IMR-90 (cell line): ENCODE results near the gene NECTIN4.

ENCODE experiments used
- BHLHE40 ChIP-seq: fragments of 150-350 bp; IDR thresholded peaks from 2 replicates; pipeline ENCODE4 v1.6.1; 2016; ENCODE audit warnings: mild to moderate bottlenecking, low read depth, low read length
- CEBPB ChIP-seq: IDR thresholded peaks from 2 replicates; pipeline ENCODE4 v1.6.1; 2012; ENCODE audit warnings: low read depth, low read length, improper control_type of control experiment
- CTCF ChIP-seq: conservative IDR thresholded peaks from 2 replicates; pipeline ENCODE4 v1.5.1; 2012; ENCODE audit warnings: mild to moderate bottlenecking, low read depth, low read length, improper control_type of control experiment
- FOS ChIP-seq: fragments of 150-350 bp; IDR thresholded peaks from 2 replicates; pipeline ENCODE4 v1.6.1; 2016; ENCODE audit warnings: low read depth, low read length
- POLR2A ChIP-seq: IDR thresholded peaks from 2 replicates; pipeline ENCODE4 v1.6.1; 2012; ENCODE audit warnings: mild to moderate bottlenecking, low read depth, low read length
- RAD21 ChIP-seq: IDR thresholded peaks from 2 replicates; pipeline ENCODE4 v1.6.1; 2012; ENCODE audit warnings: low read length, improper control_type of control experiment
- RFX5 ChIP-seq: IDR thresholded peaks from 2 replicates; pipeline ENCODE4 v1.8.0; 2012; ENCODE audit warnings: low read depth, mild to moderate bottlenecking, low read length, moderate library complexity
- SMC3 ChIP-seq: fragments of 150-350 bp; IDR thresholded peaks from 2 replicates; pipeline ENCODE4 v1.6.1; 2016; ENCODE audit warnings: low read depth, mild to moderate bottlenecking, antibody characterized with exemption, low read length, moderate library complexity
- TF ChIP-seq, protein P1 (sequence below): fragments of 150-350 bp; IDR thresholded peaks from 2 replicates; pipeline ENCODE4 v1.6.1; 2017; ENCODE audit warnings: mild to moderate bottlenecking, antibody characterized with exemption, low read length, low read depth
- TF ChIP-seq, protein P2 (sequence below): fragments of 150-350 bp; IDR thresholded peaks from 2 replicates; pipeline ENCODE4 v1.6.1; 2016; ENCODE audit warnings: low read depth, mild to moderate bottlenecking, low read length, moderate library complexity, borderline replicate concordance

DNA sequence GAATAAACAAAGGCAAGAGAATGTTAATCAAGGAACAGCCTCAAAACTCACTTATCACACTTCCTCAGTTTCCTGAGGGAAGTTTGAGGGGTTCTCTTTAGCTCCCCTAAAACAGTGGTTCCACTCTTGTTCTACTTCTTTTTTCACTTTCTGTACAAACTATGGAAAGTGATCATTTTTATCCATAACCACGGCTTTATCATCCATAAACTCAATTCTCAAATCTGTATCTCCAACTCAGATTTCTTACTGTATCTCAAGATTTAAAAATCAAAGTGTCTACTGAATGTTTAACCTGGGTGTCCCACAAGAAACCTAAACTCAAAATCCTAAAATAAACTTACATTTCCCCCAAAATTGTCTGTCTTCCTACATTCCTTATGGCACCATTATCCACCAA, 24.6 kb upstream of the NECTIN4 start:
- TF ChIP-seq CTCF = no peak
- no peak for TF ChIP-seq POLR2A
- TF ChIP-seq, protein P1, sequence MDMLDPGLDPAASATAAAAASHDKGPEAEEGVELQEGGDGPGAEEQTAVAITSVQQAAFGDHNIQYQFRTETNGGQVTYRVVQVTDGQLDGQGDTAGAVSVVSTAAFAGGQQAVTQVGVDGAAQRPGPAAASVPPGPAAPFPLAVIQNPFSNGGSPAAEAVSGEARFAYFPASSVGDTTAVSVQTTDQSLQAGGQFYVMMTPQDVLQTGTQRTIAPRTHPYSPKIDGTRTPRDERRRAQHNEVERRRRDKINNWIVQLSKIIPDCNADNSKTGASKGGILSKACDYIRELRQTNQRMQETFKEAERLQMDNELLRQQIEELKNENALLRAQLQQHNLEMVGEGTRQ = no peak
- TF ChIP-seq RAD21 = no peak
- no peak for TF ChIP-seq FOS
- TF ChIP-seq, protein P2, sequence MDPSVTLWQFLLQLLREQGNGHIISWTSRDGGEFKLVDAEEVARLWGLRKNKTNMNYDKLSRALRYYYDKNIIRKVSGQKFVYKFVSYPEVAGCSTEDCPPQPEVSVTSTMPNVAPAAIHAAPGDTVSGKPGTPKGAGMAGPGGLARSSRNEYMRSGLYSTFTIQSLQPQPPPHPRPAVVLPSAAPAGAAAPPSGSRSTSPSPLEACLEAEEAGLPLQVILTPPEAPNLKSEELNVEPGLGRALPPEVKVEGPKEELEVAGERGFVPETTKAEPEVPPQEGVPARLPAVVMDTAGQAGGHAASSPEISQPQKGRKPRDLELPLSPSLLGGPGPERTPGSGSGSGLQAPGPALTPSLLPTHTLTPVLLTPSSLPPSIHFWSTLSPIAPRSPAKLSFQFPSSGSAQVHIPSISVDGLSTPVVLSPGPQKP = no peak
- TF ChIP-seq SMC3 = no peak
- no peak for TF ChIP-seq BHLHE40
- TF ChIP-seq RFX5 = no peak
- TF ChIP-seq CEBPB = no peak
